ENCODE measurements around the gene LZIC.

LZIC gene

DNA sequence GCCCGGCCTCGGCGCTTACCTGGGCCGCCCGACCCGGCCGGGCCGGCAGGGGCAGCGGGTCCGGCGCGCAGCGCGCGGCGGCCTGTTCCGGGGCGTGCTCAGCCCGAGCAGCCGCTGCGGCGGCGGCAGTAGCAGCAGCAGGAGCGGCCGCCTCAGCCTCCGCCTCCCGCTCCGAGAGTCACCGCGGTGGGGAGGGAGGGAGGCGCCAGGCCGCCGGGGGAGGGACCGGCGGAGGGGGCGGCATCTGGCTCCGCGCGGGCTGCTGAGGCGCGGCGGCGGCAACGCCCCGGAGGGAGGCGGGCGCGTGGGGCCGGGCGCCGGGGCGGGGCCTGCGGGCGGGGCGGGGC is 33.1 kb downstream of the LZIC start, which contains the start of gene CTNNBIP1:
CTNNBIP1 (minus strand) TSS at position 194 of the 347 bp plus-strand sequence. CDS start 38,205 bp downstream, outside the sequence.
- DNase-seq, result peak; percentile 78

DNA sequence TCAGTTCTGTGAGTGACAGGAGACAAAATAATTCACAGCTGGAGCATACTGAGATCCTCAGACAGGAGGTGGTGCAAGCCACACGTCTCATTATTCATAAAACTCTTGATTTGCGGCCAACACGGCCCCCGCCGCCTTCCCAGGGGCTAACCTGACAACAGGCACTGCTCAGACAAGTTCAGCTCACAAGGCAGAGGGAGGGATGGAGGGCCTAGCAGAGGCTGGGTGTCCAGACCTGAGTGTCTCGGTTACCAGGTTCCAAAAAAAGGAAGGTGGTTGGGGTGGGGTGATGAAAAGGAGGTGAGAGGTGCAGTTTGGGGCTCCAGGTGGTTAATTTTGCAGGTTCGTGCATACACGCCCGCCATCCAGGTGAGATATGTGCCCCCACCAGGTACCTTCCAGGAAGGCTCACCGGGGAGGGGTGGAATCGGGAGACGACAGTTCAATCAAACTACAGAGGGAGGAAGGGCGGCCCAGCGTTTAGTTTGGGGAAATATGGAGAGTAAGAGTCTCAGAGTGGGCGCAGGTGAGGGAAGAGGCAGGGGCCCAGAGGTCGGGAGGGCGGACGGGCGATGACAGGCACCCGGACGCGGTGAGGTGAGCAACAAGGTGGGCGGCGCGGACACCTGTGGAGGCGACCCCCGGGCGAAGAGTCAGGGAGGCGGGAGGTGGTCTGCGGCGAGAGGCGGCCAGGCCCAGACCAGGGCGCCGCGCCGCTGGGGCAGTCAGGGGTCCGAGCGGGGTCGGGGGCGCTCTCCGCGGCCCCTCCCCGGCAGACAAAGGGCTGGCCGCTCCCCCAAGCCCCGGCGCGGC is 33.8 kb downstream of the LZIC start:
- no peak for DNase-seq

DNA sequence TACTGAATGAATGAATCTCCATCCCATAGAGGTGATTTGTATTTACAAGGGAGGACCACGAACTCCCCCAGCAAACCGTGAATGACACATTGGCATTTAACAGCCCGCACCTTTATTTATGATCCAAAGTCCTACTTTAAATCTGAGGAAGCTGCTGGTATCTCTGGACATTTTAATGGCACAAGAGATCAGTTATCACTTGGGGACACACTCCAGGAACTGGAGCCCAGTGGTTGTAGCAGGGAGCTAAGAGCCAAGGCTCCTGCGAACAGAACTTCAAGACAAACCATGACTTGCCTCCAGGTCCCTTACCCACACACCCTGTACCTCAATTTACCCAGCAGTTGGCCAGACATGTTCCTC is 34.3 kb downstream of the LZIC start:
- DNase-seq, result no peak

DNA sequence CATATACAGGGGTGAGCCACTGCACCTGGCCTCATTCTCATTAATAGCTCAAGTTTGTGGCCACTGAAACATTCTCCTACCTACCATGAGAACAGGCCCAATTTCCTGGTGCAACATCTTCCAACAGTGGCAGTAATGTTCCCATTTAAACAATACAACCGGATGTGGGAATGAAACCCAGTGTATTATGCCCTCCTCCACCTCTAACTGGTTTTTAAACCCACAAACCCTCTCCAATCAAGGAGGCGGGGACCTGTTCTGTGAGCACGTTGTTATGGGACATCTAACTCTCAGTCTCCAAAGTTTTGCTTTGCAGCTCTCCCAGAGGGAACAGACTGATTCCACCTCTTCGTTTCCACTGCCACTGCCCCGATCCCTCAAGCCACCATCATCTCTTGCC is 35.8 kb downstream of the LZIC start:
- DNase-seq, result no peak

DNA sequence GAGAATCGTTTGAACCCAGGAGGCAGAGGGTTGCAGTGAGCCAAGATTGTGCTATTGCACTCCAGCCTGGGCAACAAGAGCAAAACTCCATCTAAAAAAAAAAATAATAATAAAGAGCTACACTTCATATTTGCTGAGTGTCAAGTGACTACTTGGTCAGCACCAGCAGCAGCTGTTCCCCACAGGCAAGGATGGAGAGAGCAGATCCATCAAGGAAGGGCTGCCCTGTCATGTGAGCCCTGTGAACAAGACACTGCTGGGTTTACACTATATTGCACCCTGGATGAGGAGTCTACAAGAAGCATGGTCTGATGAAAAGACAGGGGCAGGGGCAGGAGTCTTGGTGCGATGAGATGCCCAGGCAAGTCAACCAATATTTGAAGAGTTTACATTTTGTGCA is 36.7 kb downstream of the LZIC start:
- no peak for DNase-seq

DNA sequence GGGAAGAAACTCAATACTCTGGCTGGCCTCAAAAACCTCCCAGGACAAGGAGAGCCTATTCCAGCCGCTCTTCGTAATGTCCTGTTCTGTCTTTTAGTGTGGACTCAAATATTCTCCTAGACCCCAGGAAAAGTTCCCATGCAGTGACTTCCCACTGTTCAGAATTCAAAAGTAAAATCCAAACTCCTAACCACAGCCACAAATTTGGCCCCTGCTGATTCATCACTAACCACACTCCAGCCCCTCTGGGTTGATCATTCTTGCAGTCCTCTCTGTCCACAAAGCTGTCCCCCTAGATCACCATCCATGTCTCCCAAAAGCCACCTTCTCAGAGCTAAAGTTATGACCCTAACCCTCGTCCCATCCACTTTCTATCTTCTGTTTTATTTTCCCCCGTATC is 38.2 kb downstream of the LZIC start:
- no peak for DNase-seq

DNA sequence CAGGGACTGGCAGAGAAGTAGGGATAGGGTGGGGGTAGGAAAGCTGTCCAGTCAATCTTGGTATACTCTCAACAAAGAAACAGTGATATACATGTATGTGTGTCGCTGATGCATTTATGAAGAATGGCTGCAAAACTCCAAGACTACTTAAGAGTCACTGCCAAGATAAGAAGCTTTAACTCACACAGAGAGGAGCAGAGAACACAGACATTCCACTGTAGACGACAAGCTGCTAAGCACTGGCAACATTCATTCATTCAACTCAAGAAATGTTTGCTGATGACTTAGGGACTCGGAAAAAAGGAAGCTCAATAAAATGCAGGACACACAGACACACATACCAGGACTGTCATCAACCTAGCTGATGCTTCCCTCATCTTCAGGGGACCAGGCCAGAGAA is 38.6 kb downstream of the LZIC start:
- DNase-seq, result no peak

DNA sequence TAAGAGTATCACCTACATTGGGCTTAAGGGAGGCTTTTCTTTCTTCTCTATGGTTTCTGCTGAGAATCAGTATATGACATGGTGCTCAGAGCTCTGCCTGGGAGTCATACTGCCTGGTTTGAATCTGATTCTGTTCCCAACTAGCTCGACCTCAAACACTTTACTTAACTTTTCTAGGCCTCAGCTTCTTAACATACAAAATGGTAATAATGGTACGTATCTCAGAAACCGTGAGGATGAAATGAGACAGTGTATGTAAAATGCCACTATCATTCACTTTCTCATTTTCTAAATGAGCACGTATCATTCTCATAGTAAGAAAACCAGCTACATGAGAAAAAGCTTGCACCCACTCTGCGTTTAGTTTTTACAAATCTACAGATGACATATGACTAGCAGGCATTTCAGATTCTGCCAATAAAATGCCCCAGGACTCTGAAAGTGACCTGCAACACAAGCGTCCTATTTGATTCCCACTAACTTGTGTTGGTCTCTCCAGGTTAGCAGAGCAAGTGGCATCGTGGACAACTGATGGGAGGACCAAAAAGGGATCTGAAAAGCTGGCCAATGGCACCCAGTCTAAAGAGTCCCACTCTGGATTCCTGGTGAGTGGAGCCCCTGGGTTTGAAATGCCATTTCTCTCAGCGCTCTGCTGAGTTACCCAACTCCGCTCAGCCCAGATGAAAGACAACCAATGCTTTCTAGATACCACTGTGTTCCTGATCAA is 39.2 kb downstream of the LZIC start:
- no peak for DNase-seq

DNA sequence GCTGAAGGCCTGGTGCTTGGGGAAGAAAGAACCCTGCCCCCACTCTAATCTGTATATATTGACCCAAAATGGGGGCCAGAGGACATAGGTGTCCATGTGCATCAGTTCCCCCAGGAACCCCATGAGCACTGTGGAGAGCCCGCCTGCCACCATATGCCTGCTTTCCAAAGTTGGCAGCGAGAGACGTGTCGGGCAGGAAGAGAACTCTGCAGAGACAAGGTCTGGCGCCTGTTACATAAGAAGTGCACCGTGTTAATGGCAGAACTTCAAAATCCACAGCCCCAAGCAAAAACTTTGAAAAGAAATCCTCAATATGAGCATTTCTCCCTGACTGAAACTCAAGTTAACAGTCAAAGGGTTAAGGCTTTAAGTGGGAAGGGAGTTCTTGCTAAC is 41.1 kb downstream of the LZIC start:
- DNase-seq, result no peak

DNA sequence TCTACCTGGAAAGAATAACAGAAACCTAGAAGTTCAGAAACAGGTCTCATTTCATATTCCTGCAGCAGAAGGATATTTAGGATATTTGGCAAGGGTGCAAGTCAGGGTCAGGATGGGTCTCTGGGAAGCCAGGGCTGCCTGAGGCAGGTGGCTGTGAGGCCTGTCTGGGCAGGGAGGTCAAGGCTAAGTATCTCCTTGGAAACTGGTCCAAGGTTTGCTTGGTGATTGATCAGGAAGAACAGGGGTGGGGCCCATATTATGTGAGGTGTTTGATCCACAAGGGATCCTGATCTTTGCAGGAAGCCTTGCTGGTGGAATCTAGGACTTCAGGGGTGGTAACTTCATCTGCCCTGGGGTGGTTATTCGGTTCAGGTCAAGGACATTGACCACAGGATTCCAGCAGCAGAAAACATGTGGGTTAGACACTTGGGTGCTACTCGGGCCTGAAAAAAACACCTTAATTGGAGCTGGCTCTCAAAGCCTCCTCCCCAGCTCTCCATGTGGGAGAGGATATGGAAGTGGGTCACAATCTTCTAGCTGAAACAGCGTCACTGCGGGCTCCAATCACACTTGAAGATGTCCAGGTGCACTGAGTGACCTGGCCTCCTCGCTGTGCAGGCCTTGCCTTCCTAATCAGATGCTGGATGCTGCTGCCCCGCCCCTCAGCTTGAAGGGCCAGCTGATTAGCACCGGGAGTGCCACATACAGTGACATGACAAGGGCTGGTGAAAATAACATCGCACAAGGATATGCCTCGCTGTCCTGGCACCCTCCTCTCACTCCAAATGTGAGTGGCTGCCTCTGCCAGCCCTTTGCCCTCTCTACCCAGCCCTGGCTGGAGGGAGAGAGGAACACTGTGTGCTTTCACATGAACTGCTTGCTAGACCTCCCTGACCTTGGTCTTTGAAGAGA is 41.8 kb downstream of the LZIC start:
- no peak for DNase-seq

DNA sequence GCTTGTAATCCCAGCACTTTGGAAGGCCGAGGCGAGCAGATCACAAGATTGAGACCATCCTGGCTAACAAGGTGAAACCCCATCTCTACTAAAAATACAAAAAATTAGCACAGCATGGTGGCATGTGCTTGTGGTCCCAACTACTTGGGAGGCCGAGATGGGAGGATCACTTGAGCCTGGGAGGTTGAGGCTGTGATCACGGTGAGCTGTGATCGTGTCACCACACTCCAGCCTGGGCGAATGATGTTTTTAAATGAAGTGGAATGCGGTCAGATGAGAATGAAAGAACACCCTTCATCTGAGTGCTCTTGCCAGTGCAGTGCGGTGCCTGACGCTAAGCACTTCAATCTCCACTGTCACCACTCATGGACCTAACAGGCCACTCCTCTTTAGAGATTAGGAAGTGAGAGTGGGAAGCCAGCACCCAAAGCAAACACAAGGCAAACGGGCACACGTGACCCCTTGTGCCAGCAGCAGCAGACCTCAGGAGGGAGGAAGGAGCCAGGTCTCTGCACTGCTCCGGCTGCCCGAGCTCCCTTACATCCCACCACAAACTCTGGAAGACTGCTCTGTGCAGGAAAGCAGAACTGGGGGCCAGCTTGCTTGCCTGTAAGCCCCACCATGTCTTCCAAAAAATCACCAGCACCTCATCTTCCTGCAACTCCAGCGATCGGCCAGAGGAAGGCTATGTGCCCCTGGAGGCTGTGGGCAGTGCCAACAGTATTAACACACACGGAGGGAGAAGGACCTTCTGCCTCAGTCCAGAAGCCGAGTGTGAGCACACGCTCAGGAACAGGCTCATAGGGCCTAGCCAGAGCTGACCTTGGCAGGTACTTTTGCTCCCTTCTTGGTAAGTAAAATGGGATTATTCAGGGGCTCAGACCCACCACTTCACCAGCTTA is 42.8 kb downstream of the LZIC start:
- DNase-seq, result no peak

DNA sequence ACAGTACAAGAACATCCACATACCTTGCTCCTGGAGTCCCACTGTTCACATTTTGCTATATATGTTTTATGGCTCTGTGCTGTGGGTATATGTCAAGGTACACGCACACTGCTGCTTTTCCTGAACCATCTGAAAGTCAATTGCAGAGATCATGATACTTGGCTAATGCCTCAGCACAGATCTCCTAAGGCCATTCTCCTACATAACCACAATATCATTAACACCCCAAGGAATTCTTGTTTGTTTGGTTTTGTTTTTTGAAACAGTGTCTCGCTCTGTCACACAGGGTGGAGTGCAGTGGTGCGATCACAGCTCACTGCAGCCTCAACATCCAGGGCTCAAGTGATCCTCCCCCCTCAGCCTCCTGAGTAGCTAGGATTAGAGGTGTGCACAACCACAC is 49.1 kb downstream of the LZIC start:
- DNase-seq, result no peak

DNA sequence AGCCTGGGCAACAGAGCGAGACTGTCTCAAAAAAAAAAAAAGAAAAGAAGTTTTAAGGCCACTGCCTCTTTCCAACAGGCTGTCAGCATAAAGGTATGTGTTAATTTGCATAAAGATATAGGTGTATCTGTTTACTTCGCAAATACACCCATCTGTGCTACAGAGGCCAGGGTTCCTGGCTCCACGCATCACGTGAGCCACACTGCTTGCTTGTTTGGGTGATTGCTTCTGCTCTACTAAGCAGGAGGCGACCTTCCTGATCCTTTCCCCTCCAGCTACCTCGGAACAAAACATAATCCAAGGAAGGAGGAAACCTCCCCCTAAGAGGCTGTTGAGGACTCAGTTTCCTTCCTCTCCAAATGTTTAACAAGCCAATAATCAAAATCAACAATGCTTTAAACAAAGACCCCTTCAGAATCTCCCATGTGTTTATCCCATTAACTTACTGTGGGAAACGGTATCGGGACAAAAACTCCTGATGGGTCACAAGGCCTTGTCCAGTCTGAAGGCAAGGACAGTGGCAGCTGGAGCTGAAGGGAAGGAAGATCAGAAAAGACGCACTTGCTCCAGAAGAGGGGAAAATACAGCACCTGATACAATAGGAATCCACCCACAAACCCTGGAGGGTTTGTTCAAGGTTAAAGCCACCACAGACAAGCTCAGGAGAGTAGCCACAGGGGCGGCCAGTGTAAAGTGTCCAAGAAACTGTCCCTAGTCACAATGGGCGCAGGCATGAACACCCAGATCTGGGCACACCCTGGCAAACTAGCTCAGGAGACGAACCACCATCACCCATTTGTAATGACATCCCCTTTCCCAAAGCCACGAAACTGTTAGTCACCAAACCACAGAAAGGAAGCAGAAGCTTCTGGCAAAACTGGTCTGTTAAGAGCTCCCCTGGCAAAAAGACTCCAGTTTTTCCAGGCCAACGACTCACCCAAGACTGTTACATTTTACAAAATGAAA is 50.3 kb downstream of the LZIC start:
- DNase-seq, result no peak

DNA sequence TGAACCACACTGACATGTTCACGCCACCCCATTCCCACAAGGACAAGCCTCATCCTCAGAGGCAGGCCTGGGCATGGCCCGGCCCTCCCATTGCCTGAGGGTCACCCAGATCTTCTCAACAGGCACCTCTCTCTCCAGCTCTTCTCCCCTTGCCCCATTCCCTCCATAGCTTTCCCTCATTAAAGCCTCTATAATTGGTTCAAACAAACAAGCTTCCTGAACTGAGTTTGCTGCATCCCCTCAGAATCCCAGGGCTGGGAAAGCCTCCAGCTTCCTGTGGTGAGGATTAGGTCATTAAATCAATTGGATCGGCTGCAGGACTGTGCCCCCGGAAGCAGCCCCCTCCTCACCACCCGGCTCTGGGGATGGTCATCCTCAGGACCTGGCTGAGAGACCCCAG is 52.0 kb downstream of the LZIC start:
- DNase-seq, result no peak

DNA sequence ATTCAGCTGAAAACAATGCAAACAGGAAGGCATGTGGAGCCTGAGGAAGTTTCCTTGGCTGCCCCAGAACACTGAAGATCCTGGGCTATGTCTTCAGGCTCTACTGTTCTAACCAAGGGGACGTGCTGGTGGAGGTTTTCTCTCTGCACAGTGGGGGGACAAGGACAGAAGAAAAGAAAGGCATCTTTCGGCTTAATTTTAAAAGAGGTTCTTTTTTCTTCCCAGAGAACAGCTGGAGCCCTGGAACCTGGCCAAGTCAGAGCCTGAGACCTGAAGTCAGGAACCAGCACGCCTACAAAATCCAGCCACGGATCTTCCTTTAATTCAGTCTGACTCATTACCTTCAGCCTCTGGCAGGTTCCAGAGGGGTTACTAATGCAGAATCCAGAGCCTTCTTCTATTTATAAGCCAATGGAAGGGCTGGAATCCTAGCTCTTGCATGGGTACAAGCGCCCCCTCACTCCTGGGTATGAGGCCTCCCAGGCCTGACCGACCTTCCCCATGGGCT is 52.9 kb downstream of the LZIC start:
- DNase-seq, result no peak

DNA sequence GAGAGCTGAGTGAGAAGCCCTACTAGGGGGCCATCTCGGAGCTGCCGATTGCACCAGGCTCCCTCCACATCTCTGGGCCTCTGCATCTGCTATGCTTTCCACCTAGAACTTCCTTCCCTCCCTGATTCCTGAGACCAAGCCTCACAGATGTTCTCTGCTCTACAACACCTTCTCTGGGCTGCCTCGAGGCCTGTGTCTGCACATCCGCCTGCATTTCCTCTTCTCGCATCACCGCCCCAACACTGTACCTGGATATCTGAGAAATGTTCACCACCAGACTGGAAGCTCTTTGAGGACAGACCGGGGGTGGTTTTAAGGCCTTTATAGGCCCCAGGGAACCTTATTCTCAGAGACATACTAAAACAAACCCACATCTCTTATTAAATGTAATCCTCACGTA is 53.8 kb downstream of the LZIC start:
- DNase-seq, result no peak

DNA sequence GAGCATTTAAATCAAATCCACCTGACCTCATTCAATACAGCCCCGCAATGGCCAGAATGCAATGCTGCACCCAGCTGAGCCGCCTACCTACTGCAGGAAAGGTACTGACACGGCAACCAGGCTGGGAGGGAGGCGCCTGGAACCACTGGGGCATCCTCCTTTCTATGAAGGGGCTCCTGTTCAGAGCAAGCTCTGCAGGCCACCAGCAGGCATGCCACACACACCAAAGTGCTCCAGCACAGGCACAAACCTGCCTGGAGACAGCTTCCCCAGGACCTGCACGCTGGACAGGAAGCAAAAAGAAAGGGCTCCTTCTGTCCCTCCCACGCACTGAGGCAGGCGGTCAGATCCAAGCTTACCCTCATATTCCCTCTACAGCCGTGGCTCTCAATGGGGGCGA is 54.3 kb downstream of the LZIC start:
- no peak for DNase-seq

DNA sequence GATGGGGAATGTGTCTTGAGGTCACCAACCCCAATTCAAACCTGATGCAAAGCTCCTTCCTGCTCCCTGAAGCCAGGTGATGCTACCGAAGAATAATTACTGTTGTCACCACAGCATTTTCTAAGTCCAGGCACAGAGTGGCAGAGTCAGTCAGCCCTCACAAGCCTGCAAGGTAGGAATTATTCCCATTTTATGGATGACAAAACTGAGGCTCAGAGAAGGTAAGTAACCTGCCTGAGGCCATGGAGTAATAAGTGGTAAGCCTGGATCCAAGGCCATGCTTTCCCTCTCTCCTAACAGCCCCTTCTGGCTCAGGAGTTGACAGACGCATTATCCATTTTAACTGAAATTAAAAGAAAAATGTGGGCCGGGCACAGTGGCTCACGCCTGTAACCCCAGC is 56.1 kb downstream of the LZIC start:
- no peak for DNase-seq

DNA sequence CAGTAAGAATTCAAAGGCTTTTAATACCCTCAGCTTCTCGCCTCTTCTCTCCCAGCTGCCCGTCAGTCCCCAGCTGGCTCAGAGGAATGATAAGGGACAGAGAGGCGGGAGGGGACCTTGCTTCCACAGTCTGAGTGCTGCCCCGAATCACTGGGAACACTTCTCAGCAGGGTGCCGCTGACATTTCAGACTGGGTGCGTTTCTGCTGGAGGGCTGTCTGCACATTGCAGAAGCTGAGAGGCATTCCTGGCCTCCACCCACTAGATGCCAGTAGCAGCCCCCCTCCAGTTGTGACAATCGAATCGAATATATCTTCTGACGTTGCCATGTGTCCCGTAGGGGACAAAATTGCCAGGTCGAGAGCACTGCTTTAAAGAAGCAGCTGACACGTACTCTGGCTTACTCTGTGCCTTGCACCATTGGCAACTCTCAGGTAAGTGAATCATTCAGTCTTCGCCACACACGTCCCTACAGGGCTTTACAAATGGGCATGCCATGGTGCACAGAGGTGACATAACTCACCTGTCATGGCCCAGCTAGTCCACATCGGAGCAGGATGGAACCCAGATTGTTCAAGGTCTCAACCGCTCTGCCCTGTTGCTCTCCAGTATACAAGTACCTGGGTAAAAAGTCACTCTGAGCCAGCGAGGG is 57.0 kb downstream of the LZIC start:
- no peak for DNase-seq

DNA sequence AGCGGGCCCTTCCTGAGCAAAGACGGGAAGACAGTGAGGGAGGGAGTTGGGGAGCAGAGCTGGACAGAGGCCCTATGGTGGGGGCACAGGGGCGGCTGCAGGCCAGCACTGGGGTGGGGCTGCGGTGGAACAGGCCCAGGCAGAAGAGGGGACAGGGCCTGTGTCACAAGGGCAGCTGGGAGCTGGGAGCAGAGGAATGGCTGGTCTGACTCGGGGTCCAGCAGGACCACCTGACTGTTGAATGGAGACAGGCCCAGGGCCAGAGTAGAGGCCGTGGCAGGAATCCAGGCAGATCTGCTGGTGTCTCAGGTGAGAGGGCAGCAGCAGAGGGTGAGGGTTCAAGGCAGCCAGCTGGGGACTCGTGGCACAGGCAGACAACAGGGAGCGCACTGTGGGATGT is 58.4 kb downstream of the LZIC start:
- DNase-seq, result no peak

Measured in NCI-H748 treated with DMSO at 0.1 percent for 48 hours (cell line).